NCI-H1092 treated with DMSO at 0.1 percent for 48 hours (cell line): ENCODE measurements around the gene TUBB1.
"Not testable (repeated sequence)": the region's sequence is repeated elsewhere in the genome, so short reads cannot be mapped to it uniquely, and the experiment has no call there.

ENCODE experiments used
- DNase-seq: peaks from one replicate; lab custom pipeline; 2025; lab: John Stamatoyannopoulos, UW

The TUBB1 gene

DNA sequence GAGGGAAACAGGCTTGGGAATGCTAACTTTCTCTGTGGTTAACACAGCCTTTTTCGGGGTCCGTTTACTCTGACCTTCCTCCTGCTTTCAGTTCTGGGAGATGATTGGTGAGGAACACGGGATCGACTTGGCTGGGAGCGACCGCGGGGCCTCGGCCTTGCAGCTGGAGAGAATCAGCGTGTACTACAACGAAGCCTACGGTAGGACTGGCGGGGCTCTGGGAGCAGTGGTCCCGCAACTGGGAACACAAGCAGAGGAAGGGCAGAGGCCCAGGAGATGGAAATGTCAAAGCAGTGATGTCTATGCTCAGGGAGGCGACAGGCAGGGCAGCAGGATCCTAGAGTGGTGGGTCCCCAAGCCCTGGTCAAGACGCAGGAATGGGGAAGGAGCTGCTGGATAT lies 3.5 kb downstream of the TUBB1 start:
- DNase-seq = no peak

DNA sequence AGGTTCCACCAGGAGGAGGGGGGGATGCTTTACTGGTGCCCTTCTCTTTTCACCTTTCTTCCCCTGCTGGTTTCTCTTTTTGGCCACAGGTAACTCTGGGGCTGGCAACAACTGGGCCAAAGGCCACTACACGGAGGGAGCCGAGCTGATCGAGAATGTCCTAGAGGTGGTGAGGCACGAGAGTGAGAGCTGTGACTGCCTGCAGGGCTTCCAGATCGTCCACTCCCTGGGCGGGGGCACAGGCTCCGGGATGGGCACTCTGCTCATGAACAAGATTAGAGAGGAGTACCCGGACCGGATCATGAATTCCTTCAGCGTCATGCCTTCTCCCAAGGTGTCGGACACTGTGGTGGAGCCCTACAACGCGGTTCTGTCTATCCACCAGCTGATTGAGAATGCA lies 4.4 kb downstream of the TUBB1 start:
- DNase-seq = no peak

DNA sequence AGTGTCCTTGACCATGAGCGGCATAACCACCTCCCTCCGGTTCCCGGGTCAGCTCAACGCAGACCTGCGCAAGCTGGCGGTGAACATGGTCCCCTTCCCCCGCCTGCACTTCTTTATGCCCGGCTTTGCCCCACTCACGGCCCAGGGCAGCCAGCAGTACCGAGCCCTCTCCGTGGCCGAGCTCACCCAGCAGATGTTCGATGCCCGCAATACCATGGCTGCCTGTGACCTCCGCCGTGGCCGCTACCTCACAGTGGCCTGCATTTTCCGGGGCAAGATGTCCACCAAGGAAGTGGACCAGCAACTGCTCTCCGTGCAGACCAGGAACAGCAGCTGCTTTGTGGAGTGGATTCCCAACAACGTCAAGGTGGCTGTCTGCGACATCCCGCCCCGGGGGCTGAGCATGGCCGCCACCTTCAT lies 4.9 kb downstream of the TUBB1 start:
- DNase-seq = no peak

DNA sequence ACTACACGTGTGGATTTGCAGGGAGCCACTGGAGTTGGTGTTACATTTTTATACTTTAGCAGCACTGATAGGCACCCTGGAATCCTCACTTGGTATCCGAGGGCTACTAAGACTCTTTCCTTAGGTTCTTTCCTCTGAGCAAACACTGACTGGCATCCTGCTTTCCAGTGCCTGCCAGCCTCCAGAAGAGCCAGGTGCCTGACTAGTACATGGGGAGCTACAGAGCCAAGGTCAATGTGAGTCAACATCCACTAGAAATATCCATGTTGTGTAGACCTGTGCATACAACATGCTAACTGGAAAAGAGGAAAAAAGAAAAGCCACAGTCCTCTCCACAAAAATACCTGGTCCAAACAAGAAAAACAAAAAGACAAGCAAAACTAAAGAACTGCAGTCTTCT lies 5.9 kb downstream of the TUBB1 start:
- no peak for DNase-seq

DNA sequence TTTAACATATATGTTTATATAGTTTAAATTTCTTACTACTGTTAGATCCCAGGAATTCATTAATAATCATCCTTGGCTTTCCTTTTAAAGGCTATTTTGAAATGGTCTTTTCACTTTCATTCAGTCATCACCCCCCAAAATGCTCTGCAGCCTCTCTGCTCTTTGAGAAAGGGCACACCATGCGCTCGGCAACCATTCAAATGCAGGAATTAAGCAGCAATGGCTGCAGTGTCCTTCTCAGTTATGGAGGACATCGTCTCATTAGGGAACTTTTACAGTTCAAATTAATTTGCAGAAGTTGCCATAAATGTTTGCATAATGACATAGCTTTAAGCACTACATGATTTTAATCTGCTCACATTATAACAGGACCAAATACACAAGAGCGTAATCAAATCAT lies 6.3 kb downstream of the TUBB1 start:
- DNase-seq = no peak

DNA sequence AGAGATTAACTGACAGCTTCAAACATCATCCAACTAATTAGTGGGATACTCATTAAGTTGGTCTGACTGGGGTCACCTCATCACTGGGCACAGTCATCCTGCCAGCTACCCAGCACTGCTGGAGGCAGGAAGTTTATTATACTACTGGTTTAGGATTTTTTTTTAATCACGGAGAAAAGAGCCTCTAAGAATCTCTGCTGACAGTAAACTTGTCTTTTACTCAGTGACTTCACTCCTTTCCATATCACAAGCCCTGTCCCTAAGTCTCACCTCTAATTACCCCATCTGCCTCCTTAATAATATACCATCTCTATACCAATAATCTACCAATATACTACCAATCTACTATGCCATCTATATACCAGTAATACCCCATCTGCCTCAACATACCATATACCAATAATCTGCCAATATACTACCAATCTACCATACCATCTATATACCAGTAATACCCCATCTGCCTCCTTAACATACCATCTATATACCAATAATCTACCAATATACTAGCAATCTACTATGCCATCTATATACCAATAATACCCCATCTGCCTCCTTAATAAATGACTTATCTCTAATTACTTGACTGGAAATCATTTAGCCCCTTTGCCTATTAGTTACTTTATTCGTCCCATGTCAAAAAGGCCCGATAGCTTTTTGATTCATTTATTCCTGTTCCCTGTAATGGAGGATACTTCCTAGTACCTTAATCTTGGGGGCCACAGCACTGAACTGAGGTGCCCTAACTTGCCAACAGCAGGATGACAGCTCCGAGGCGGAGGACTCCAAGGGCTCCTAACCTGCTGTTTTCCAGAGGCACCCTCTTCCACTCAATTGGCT lies 7.9 kb downstream of the TUBB1 start:
- DNase-seq = no peak

DNA sequence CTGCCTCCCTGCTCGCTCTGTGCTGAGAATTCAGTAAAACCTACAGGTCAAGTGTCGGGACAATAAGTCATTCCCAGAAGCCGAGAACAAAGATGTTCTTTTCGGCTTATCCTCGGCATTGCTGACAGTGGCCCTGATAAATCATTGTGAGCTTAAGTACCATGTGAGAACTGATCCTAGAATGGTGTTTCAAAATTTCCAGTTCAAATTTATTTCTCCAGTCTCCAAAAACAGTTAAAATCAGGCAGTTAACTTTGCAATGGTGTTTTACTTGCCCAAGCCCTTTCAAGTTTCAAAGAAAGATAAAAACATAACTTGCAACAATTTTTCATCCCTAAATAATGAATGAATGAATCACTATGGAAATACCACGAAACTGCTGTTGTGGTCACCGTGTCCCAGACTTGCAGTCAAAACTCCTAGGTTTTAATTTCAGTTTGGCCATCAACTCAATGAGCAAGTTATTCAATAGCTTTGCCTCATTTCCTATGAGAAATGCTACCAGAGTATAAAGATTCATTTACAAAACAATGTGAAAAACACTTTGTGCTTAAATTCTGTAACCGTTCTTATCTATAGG lies 8.6 kb downstream of the TUBB1 start:
- no peak for DNase-seq

DNA sequence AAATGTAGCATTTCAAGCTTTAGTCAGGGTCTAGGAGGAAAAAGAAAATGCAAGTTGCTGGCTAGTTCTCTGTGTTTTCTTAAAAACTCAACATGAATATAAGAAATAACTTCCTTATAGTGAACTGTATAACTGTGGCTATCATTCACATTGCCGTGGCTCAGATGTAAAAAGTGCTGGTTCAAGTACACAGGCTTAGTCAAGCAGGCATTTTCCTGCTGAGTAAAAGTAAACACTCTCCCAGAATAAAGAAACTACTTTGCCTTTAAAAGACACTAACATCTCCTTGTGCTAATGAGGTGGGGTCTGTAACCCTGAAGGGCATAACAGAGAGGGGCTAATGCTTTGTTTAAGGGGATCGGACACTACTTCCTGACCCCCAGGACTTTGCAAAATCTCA lies 9.6 kb downstream of the TUBB1 start:
- DNase-seq = no peak

DNA sequence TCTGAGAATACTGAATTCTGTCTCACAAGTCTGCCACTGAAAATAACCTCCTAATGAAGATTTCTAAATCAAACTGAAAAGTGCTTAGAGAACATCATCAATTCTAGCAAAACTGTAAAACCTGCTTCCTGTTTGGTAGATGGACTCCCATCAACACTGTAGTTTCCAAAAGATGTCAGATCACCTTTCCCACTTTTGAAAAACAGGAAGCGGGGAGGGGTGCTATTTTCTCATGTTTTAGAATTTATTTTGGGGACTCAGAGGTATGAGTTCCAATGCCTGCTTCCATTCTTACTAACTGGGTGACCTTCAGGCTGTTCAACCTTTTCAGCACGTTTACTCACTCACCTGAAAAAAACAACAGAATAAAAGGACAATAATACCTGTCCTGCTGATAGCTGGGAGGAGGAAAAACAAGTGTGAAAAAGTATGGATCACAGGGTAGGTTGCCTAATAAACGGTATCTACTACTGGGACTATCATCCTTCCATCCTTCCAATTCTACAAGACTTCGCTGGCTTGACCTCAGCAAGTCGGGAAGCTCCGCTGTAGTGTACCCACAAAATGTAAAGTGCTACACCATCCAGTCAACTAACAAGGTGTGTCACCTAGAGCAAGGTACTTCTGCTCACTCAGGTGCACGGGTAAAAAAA lies 11.8 kb downstream of the TUBB1 start:
- DNase-seq = no peak

DNA sequence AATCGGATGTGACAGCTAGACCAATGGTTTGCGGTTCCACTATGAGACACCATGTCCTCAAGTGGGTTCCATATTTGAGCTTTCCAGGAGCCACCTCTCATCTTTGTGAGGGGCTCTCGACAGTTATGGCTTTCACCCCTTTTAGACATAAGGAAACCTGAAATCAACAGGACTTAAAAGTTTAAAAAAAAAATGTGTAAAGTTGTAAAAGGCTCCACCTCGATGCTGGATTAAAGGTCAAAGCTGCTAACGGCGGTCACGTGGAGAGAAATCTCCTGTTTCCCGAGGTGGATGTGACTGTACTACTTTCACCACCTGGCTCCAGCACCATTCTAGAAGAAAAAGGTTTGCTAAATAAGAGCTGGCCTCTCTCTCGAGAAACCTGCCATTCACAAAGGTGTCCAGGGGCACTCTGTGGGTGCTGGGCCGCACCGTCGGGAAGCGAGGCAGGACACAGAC lies 12.4 kb downstream of the TUBB1 start:
- peak; percentile 45 for DNase-seq

DNA sequence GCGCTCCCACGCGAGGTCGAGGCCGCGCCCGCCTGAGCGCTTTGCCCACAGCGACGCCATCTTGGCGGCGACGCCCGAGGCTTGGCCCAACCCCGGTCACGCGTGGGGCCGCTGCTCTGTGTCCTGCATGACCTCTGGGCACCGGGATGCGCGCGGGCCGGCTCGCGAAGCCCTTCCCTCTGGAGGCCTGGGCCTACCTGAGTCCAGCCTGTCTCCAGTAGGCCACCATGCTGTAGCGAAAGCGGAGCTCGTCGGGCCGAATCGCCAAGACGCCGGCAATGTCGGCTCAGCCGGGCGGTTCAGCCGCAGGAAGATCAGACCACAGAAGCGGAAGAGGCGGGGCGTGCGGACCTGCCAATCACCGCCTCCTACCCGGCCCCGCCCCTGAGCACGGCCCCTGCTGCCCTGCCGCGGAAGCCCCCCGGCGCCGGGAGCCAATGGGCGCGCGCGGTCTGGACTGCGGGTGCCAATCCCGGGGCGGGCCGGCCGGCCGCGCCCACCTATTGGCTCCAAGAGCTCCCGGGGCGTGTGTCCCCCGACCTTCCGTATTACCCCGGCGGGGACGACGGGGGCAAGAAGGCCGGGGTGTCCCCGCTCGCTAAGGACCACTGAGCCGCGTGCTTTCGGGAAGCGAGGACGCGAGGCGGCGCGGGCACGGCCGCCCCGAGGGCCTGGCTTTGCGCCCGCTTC lies 12.9 kb downstream of the TUBB1 start, which contains the start of gene ATP5F1E:
Gene ATP5F1E (minus strand): TSS at position 313 of the 690 bp plus-strand sequence. CDS start 84 bp downstream, at position 229.
- peak; percentile 96 for DNase-seq

DNA sequence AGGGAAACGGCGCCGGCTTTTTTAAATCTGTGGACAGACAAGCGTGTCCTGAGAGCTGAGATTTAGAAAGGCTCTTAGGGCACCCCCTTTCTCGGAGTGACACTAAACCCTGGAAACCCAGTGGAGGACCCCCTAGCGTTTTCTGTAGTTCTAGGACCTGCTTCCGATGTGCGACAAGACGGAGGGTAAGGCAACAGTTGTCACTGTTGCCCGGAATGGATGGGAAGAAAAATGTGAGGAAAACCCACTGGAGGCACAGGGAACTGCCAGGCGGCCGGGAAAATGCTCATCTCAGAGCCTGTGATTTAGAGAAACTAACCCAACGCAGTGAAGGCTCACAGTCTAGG lies 13.5 kb downstream of the TUBB1 start:
- DNase-seq = peak; percentile 85

DNA sequence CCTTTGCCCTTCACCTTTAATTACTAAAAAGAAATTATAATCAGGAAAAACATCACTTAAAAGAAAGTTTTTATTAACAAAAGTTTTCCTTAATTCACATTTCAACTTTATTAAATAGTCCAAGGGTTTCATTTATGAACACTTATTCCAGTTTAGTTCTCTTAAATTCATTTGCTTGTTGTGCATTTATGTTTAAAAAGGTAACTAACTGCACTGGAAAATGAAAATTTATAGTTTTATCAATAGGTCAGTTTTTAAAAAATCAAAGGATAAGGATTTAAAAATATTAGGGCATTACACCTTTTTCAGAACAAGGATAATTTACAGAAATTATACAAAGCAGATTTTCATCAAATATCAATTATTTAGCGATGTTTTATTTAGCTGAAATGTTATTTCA lies 13.9 kb downstream of the TUBB1 start:
- DNase-seq = no peak

DNA sequence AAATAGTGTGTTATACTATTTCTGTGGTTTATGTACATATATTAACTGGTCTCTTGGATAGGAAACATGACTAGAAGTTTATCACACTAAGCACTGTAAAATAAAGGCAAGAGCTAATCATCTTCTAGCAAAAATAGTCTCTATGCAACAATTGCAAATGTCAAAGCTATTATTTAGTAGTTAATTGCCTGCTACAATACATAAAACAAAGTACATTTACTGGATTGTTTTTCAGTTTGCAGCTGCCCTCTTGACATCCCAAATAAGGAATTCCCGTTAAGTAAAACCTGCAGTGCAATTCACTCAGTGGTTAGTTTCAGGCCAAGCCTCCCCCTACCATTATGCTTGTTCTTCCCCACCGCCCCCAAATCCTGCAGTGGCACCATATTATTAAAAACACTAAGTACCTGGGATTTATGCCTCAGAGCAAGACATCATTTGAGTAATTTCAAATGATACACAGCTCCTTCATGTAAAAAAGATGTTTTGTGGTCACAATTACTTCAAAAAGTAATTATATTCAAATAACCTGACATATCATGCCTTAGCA lies 14.5 kb downstream of the TUBB1 start:
- DNase-seq = no peak

DNA sequence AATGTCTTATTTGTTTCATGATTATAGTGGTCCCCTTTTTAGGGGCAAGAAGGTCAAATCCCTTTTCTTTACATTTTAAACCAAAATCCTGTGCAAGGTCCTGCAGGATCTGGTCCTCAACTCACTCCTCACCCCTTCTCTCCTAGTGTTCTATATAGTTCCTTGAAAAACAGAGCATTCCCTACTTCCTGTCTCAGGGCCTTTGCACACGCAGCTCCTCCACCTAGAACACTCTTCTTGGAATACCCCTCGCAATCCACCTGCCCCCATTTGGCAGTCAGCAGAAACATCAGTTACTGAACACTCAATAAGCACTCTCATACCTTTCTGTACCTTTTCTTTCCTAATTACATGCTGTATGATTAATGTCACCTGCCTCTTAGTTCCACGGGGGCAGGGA lies 16.2 kb downstream of the TUBB1 start:
- no peak for DNase-seq

DNA sequence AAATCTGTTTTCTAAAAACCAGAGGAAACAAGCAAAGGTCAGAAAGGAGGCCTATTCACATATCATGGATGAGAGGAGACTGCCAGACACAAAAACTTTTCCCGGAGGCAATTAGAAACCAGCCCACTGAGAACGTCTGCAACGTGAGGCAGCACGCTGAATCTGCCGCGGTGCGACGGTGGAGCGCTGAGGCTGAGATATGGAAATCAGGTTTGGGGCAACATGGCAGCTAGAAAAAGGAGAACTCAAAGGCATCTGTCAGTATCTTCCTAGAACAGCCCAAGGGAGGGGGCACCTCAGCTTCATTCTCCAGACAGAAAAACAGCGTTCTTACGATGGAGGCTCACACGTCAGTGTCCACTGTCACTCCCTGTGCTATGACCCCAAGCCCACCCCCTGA lies 18.2 kb downstream of the TUBB1 start:
- DNase-seq = no peak

DNA sequence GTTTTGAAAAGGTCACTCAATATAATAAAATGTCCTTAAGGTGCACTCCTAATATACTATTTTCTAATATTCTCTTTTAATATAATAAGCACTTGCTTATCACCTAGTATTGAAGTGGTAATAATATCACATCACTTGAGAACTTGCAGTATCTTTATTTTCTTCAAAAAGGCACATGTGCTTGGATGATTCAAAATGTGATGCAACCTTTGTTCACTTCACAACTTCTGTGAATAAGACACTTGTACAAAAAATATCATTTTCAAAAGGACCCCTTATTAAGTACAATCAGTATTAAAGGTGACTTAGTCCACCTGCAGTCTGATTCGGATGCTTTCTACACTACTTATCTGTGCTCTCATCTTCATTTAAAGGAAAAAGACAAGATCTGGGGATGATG lies 20.0 kb downstream of the TUBB1 start:
- DNase-seq = no peak

DNA sequence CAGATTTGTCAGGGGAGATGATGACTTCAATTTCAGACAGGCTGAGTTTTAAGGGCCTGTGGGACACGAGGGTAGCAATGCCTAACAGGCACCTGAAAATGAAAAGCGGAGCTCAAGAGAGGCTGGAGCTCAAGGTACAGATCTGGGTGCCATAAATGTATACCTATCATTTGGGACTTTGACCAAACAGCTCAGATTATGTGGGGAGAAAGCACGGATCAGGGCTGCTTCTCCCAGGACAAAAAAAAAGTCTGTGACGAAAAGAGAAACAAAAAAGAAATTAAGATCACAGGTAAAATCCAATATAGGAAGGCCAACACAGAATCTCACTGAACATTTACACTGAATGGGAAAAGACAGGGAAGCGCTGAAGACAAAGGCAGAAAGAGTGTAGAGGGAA lies 21.4 kb downstream of the TUBB1 start:
- no peak for DNase-seq

DNA sequence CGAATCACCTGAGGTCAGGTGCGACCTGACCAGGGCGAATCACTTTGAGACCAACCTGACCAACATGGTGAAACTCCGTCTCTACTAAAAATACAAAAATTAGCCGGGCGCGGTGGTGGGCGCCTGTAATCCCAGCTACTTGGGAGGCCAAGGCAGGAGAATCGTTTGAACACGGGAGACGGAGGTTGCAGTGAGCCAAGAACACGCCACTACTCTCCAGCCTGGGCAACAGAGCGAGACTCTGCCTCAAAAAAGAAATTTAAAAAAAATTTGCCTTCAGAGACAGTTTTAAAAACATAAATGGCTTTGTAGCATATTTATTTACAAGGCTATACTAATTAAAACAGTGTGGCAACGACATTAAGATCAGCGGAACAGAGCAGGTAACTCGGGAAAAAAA lies 22.3 kb downstream of the TUBB1 start:
- DNase-seq = not testable (repeated sequence)

DNA sequence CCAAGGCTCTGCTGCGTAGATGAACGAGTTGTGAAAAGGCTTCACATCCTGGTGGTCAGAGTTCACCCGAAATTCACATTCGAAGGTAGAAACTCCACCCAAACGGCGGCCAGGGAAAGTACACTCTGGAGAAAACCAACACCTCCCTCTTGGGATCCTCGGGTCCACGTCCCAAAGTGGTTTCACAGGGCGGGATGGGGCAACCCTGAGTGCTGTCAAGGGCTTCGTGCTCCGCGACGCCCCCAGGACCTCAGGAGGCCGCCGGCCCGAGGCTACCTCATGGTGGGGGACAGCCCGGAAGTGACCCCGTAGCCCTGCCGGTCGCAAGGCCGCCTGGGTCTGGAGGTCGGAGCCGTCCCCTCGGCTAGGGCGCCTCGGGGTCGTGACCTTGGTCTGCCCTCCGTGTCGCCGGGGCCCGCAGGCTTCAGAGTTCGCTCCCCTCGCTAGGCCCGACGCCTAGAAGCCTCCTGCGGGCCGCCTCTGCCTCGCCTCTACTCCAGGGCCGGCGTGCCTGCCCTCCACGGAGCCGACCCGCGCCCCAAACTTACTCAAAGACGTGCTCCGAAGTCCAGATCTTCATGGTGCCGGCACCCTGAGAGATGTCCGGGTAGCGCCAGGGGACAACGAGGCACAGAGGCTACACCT lies 23.0 kb downstream of the TUBB1 start, which contains the start of gene PRELID3B:
Gene PRELID3B (minus strand): TSS at position 636 of the 645 bp plus-strand sequence. CDS start 56 bp downstream, at position 580.
- no peak for DNase-seq

DNA sequence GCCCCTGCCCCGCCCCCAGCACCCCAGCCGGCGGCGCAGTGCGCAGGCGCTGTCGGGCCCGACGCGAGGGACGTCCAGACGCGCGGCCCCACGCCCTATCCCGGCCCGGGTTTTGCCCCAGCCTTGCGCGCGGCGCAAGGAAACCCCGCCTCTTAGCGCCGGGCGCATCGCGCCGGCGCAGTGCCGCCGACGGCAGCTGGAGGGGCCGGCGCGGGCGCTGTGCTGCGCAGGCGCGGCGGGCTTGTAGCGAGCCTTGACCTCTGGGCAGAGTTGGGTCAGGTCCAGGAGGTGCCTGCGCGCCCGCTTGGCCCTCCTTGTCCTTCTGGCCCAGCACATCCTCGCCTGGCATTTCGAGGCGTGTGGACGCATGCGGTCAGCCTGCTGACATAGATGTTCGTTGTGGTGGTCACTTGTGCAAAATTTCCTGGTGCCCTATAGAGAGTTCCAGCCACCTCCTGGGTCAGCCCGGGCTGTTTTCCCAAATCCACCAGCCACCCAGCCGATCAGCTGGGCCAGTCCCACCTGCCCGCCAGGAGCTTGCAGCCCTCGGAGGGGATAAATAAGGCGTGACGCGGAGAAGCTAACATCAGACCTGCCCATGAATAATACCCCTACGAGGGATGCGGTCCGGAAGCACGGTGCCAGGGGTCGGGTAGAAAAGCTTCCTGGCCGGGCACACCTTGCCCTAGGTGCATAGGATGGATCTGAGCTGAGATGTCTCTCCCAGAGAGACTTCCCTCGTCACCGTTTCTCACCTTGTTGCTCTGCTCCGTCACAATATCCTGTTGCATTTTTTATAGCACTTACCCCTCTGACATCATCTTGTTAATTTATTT lies 23.8 kb downstream of the TUBB1 start:
- peak; percentile 91 for DNase-seq
